GM19193 (cell line): ENCODE measurements around the gene UBAP1L.

Experiments
- POLR2A ChIP-seq: IDR thresholded peaks from 4 replicates; pipeline ENCODE4 v1.6.1; 2011; ENCODE audit not compliant: insufficient read depth, insufficient read length; ENCODE audit errors: extremely low read depth

Gene UBAP1L

GRCh38 chr15:65115086-65115485, at the start of gene UBAP1L:
Gene UBAP1L, minus strand, starts transcription at chr15:65115200. Its CDS starts 8,985 bp downstream, at chr15:65106215.
- no peak for TF ChIP-seq POLR2A

DNA sequence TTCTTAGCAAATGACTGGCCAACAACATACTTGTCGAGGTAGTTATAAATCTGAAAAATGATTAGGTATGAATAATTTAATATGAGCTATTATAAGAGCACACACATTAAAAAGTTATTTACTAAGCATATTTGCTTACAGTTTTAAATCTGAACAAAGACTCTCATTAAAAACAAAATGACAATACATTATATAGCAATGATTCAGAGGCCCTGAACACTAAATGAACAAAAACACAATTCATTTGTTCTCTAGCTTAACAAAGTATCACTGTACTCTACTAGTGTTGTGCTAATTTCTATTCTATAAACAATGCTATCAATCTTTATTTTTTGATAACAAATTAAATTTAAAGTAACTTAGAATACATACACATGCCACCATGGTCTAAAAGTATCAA, 49.1 kb upstream of the UBAP1L start:
- no peak for TF ChIP-seq POLR2A

DNA sequence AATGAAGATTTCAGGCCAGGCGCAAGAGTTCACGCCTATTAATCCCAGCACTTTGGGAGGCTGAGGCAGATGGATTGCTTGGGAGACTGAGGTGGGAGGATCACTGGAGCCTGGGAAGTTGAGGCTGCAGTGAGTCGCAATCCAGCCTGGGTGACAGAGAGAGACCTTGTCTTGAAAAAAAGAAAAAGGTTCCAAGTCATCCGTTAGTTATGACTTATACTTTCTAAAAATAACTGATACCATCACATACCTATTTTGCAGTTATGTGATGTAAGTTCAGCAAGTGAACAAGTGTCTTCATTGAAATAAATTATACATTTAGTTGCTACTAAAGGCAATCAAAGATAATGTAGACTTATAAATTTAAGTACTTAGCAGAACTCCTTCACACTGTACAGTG, 48.0 kb upstream of the UBAP1L start:
- no peak for TF ChIP-seq POLR2A

DNA sequence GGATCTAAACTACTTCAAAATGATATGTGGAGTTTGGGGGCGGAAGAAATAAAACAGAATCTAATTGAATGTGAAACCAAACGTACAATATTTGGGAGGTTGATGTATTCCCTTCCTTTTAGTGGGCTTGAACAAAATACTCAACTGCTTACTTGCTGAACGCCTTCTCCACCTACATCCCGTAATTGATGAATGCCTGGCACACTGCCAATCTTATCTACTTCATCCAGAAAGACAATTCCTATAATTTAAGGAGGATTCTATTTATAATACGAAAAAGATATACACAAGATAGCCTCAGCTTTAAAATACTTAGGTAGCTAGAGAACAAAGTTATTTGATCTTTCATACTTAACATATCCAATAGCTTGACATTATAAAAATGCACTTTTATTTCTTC, 41.7 kb upstream of the UBAP1L start:
- TF ChIP-seq POLR2A: no peak

DNA sequence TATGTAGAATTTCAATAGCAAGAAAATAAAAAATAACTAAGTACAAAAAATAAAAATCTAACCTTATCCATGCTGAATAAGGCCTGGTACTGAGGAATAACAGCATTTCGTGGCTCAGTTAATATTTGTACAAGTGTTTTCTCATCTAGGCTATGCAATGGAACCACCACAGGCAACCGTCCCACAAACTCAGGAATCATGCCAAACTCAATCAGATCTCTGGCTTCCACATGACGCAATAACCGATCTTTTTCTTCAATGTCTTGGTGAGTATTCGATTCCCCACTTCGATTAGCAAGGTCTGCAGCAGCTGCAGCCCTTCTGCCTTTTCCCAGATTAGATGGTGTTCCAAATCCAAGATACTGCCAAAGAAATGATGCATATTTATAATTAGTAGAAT, 39.7 kb upstream of the UBAP1L start:
- no peak for TF ChIP-seq POLR2A

GRCh38 chr15:65147902-65148301, 32.9 kb upstream of the UBAP1L start:
- no peak for TF ChIP-seq POLR2A

- no peak for TF ChIP-seq POLR2A
These were observed 31.4 kb upstream of the UBAP1L start for GRCh38 chr15:65146438-65146837.

DNA sequence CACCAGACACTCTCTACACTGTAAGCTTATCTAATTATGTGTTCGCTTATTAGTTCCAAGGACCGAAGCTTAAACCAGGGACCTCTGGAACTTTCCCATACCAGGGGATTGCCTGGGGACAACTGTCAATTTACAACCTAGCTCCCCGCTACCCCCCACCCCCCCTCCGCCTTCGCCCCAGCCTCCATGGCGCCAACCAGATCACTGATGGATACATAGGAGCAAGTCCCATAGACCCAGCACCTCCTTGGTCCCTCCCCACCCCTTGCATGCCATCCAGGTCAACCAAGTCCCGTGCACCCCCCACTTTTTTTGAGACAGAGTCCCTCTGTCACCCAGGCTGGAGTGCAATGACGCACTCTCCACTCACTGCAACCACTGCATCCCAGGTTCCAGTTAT, 19.5 kb upstream of the UBAP1L start:
- TF ChIP-seq POLR2A: no peak

- peak; percentile 94 for TF ChIP-seq POLR2A
These were observed 18.7 kb upstream of the UBAP1L start, which contains the start of gene PDCD7 for GRCh38 chr15:65133548-65134200. Gene PDCD7, minus strand, starts transcription at chr15:65133808. Its CDS starts 27 bp downstream, at chr15:65133781.

GRCh38 chr15:65132878-65133547, 18.0 kb upstream of the UBAP1L start:
- peak; percentile 27 for TF ChIP-seq POLR2A

- TF ChIP-seq POLR2A: no peak
These were observed 15.9 kb upstream of the UBAP1L start for GRCh38 chr15:65130941-65131340.

DNA sequence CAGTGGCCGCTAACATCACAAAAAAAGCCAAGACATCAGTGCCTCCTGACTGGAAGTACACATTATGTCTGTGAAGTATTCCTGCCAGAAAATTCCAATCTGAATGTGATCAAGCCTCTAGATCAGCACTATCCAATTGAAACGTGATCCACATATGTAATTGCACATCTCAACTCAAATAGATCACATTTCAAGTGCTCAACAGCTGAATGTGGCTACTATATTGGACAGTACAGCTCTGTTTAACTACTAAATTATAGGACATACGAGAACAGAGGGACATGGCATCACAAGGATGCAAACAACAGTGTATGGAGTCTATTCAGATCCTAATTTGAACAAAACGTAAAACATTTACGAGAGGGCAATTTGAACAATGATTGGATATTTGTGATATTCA, 542 bp upstream of the UBAP1L start:
- no peak for TF ChIP-seq POLR2A

DNA sequence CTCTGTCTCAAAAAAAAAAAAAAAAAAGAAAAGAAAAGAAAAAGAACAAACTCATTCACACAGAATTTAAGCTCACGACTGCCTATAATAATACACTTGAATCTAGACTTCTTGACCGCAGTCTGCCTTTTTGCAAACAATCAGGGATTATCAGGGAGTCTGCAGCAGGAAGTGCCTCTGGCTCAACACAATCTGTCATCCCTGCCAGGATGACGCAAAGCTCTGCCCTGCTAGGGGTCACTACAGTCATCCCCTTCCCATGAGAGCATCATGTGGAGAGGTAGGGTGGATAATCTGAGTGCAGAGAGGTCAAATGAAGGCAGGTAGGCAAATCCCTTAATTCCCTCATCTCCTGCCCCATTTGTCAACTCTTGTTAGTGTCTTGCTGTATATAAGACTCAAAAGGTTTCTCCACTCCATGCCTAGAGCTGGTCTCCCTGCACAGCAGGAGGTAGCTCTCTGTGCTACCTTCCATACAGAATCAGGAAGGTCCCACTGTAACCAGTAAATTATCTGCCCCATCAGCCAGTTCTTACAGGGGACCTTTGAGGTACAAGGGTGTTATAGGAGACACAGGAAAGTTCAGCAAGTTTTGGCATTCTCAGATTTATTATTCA, 4.2 kb downstream of the UBAP1L start:
- TF ChIP-seq POLR2A: no peak

- TF ChIP-seq POLR2A: no peak
These were observed 8.9 kb downstream of the UBAP1L start for GRCh38 chr15:65106011-65106590.

DNA sequence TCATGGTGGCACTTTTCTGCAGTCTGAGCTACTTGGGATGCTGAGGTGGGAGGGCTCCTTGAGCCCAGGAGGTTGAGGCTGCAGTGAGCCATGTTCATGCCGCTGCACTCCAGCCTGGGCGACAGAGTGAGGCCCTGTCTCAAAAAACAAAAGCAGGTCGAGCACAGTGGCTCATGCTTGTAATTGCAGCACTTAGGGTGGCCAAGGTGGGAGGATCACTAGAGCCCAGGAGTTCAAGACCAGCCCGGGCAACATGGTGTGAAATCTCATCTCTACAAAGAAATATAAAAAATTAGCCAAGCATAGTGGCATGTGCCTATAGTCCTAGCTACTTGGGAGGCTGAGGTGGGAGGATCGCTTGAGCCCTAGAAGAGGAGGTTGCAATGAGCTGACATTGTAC, 10.0 kb downstream of the UBAP1L start:
- no peak for TF ChIP-seq POLR2A
